ENCODE results near the gene PXDC1.

Gene PXDC1

DNA sequence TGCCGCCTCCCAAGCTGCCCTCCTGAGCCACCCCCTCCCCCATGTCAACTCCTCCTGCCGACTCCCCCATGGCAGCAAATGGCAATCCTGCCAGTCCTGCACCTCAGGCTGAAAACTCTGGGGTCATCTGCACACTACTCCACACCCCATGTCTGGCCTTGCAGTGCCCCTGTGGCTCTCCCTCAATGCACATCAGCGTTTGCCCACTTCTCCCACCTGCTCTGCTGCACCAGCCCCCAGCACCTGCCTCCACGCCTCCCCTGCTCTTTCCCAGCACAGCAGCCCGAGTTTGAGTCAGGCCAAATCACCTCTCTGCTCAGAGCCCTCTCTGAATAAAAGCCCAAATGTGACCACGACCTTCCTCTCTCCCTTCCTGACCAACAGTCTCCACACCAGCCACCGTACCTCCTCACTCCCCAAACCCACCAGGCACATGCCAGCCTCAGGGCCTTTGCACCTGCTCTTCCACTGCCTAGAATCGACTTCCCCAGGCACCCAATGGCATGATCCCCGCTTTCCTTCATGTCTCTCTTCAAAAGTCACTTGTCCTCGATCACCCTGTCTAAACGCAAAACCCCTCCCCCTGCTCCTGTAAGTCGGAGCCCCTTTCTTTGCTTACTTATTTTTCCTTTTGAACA lies 4.3 kb downstream of the PXDC1 start:
- no peak for DNase-seq (ENCODE audit: low read depth in 2 of 2)

GRCh38 chr6:3746696-3747095 lies 4.8 kb downstream of the PXDC1 start:
- DNase-seq (ENCODE audit: low read depth in 2 of 2), result no peak

- no peak for DNase-seq (ENCODE audit: low read depth in 2 of 2)
Measured at GRCh38 chr6:3746119-3746691, 5.3 kb downstream of the PXDC1 start.

DNA sequence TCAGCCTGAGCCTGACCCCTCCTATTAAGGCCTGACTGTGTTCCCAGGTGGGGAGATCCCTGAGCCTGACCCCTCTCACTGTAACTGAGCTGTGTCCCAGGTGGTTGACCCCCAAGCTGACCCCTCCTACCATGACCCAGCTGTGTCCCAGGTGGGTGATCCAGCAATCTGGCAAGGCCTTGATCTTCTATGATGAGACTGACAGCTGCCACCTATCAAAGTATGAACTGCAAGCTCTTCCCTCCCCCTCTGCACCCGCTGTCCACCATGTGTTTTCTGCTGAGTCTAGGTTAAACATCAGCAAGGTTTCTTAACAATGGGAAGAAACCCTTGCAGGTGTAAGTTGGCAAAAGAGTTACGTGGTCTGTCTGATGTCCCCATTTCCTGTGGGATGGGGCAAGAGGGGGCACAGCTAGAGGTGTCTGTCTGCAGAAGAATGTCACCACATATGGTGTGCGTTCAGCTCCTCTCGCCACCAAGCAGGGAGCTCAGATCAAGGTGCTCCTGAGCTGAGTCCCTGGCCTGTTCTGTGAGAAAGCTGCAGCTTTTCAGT lies 5.9 kb downstream of the PXDC1 start:
- no peak for DNase-seq (ENCODE audit: low read depth in 2 of 2)

- no peak for DNase-seq (ENCODE audit: low read depth in 2 of 2)
Measured at GRCh38 chr6:3744901-3745470, 6.5 kb downstream of the PXDC1 start.

- no peak for DNase-seq (ENCODE audit: low read depth in 2 of 2)
Measured at GRCh38 chr6:3744211-3744900, 7.2 kb downstream of the PXDC1 start.

DNA sequence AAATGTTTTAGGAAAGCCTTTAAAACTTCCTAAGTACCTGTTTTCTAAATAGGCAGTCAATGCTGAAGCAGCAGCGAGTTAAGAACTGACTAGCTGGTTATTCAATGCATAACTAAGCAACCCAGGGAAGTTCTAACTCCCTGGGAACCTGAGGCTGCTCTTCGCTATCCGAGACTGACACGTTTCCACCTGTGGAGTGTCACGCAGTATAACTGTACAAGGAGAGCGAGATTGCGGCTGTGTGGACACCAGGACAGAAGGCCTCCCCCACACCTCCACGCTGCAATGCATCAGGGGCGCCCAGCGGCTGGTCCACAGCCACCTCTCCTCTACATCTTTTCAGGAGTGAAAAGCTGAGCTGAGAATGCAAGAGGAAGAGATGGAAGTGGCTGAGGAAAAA lies 8.0 kb downstream of the PXDC1 start:
- no peak for DNase-seq (ENCODE audit: low read depth in 2 of 2)

GRCh38 chr6:3742426-3743344 lies 8.8 kb downstream of the PXDC1 start:
- peak; percentile 85 to 87 for DNase-seq (ENCODE audit: low read depth in 2 of 2)

DNA sequence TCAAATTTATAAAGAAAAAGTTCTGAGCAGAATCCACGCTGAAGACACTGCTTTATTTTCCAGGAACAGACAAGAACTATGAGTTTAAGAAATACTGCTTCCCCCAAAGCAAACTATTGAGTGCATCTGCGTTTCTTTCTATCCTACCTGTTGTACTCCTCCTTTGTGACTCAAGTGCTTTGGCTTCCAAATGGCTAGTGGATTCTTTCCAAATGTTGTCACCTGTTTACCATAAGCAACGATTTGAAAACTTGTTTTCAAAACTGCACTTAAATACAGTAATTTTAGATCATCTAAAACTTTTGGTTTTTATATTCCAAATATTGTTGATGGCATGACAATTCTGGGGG lies 9.5 kb downstream of the PXDC1 start:
- no peak for DNase-seq (ENCODE audit: low read depth in 2 of 2)

DNA sequence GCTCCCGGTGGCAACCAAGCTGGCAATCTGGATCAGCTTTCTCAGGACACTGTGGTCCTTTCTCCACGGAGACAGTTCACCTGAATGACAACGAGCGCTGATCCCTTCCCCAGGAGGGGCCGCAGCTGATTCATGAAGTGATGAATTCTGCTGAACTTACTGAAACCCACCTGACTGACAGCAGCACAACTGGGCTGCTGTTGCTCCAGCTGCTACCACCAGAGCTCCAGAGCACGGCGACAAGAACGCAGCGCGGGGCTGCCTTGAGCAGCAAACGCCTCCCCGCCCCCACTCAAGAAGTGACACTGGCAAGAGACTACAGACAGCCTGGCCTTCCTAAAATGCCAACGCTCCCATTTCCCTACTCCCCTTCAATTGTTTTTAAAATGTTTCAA lies 10.0 kb downstream of the PXDC1 start:
- no peak for DNase-seq (ENCODE audit: low read depth in 2 of 2)

DNA sequence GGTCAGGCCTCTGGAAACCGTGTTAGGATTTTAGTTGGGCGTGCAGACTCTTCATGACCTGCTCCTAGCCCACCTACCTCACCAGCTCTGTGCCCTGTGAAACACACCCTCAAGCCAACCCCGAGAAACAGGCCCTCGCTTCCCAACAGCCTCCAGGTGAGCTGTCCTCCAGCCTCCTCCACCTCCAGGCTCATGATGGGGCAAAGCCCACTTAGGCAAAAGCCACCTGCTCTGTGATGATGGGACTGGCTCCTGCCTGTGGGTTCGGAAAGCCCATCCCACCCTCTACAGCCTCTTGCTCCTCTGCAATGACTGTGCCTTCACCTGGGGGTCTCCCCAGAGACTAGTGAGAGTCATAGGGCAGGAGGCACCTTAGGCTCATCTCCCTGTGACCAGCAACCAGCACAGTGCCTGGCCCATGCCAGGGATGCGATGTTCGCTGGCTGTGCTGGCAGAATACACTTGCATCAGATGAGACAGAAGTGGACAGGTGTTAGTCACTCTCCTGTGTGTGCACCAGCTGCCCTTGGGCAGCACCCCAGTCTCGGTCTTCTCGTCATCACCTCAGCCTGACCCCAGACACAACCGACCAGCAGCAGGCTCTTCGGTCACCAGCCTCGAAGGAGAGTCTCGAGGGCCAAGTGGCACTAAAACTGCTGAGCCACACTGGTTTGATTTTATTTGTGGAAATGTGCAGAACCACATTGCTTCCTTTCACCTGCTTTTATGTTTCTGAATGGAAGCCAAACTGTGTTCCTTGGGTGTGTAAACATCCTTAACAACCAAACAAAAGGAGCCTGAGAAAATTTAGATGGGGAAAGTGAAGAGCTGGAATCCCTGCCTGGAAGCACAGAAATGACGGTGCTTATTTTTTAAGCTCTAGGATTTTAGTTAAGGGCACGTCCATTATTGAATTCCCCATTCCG lies 10.7 kb downstream of the PXDC1 start:
- no peak for DNase-seq (ENCODE audit: low read depth in 2 of 2)

- no peak for DNase-seq (ENCODE audit: low read depth in 2 of 2)
Measured at GRCh38 chr6:3739311-3739897, 12.1 kb downstream of the PXDC1 start.

- no peak for DNase-seq (ENCODE audit: low read depth in 2 of 2)
Measured at GRCh38 chr6:3738381-3739131, 13.0 kb downstream of the PXDC1 start.

DNA sequence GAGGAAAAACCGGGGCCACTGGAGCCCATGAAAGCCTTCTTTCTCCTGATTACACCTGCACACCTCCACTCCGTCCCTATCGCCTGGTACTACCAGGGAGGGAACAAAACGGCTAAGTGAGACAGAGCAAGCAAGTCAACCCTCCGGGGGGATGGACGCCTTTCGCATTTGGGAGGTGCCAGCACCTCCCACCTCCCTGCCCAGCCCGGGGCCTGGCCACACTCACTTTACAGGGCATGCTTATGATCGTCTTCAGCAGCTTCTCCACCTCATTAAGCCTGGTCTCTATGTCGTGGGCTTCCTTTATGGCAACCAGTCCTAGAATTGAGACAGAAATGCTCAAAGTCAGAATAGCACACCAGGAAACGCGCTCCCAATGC lies 13.7 kb downstream of the PXDC1 start:
- no peak for DNase-seq (ENCODE audit: low read depth in 2 of 2)

DNA sequence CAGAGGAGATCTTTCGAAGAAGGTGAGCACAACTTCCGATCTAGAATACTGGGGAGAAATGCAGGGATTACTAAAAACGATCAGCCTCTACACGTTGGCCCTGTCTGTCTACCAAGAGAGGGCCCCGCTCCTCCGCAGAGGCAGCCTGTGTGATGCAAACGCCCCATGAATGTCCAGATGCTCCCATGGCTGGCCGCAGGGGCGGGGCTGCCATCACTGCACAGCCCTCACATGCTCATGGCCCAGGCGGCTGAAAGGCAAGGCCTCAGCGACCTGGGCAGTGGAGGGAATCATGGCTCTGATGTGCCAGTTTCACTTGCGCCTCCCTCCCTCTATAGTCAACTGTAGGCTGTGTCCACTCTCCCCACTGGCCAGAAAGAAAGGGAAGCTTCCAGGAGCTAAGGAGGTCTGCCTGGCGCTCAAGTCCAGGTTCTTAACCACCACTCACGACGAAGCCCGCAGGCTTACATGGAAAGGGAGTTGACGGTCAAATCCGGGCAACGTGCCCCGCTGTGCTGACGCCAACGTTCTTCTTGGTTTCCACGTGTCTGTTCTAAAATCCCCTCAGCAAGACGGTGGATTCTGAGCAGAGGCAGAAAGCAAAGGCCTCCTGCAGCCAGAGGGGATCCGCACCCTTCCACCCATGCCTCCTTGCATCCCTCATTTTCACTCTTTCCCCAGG lies 14.2 kb downstream of the PXDC1 start:
- DNase-seq (ENCODE audit: low read depth in 2 of 2), result no peak

DNA sequence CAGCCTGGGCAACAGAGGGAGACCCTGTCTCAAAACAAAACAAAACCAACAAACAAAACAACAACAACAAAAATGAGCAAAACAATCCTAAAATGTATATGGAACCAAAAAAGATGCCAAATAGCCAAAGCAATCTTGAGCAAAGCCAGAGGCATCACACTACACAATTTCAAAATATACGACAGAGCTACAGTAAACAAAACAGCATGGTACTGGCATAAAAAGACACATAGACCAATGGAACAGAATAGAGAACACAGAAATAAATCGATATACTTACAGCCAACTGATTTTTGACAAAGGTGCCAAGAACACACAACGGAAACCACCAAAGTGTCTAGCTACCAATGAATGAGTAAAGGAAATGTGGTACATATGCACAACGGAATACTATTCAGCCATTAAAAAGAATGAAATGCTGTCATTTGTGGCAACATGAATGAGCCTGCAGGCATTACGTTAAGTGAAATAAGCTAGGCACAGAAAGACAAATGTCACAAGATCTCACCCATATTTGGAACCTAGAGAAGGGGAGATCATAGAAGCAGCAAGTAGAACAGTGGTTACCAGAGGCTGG lies 16.4 kb downstream of the PXDC1 start:
- DNase-seq (ENCODE audit: low read depth in 2 of 2), result no peak

DNA sequence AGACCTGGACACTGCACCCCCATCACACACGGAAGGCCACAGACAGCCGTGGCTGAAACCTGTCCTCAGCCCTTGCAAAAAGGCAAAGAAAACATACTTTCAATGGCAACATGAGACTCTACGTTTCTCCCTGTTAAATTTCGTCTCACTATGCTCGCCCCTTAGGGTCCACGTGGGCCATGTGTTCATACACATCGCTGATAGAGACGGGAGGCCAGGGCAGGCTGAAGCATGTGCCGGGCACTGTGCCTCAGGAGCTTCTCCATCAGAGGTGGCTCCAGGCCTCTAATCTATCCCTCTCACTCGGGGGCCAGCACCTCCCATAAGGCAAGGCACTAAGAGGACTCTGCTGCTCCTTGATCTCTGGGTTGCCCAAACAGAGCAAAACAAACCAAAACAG lies 17.5 kb downstream of the PXDC1 start:
- no peak for DNase-seq (ENCODE audit: low read depth in 2 of 2)

DNA sequence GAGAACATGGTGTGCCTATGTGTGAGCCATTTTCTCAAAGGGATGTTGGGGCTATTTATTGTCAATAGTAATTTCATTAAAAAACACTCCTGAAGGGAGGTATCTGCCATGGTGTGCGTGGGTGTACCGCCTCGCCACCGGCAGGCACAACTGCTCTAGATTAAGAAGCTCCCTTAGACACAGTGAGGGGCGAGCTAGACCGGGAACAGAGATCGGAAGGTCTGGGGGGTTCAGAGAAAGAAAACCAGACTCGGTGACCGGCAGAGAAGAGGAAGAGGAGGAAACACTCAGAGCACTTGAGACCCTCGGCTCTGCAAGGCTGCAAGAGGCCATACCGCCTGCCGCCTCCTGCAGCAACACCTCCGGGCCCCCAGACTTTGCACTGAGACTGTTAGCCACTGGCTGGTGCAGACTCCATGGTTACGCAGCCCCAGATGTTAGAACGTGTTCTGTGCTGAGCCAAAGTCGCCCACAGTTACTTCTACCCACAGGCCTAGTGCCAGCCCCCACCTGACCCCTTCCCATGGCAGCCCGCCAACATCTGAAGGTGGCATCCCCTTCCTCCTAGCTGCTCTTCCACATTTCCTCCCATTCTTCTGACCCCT lies 18.1 kb downstream of the PXDC1 start:
- no peak for DNase-seq (ENCODE audit: low read depth in 2 of 2)

All from stimulated activated CD4-positive, alpha-beta T cell treated with anti-CD3 and anti-CD28 coated beads, Interleukin-12 subunit alpha, Interleukin-12 subunit beta, amount 100 ng/mL, for 24 hours (primary cell).